Fibroblast of villous mesenchyme (primary cell): ENCODE measurements around the gene BSND. TPM values are rescaled to one million over a fixed set of nuclear protein-coding genes. Genes with fewer than 3 reads are reported as not detected.

ENCODE experiments used
- DNase-seq: peaks from one replicate; pipeline ENCODE4 v3.0.0-alpha.2; 2010; ENCODE audit warnings: low read depth
- H3K4me3 ChIP-seq: 2 replicates; pipeline ENCODE4 v1.5.1; 2011; ENCODE audit warnings: low read depth, mild to moderate bottlenecking, low read length
- total RNA-seq: library from RNA; depleted of rRNA; stranded (reverse); fragments of >200 nt; gene quantifications from 2 replicates; pipeline ENCODE4 v1.2.3, GENCODE V29; 2012
- TF ChIP-seq, protein P1 (sequence below): IDR thresholded peaks from 2 replicates; pipeline ENCODE4 v1.5.1; 2012; ENCODE audit warnings: low read depth, mild to moderate bottlenecking, low read length; ENCODE audit not compliant: insufficient read depth

BSND gene
- total RNA-seq, 1 donor = not detected

DNA sequence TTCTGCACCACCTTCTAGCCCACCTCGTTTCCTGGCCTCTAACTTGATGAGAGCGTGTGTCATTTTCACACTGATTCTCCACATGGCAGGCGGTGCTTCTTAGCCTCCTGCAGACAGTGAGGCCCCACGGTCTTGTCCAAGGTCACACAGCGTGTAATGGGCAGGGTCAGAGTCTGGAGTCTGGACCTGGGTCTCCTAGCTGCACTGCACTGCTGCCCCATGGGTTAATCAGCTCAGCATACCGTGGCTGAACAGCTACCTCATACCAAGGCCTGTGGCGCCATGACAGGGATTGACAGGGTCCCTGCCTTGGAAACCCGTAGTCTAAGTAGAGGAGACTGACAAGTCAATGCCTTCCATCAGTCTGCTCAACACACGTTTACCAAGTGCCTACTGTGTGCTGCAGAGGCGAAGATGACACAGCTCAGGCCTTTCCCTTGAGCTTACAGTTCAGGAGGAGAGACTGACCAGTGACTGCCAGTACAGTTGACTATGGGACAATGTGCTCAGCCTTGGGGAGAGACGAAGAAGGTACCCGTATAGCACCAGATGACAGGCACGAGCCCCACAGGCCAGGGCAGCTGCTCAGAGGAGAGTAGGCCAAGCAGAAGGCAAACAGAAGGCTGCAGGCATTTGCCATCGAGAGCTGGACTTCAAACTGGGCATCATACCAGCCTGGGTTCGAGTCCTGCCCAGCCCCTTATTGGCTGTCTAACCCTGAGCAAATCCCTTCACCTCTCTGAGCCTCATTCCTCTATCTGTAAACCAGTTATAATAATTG lies 46.1 kb downstream of the BSND start:
- no peak overlapping the region for H3K4me3 ChIP-seq
- DNase-seq = no peak
- TF ChIP-seq, protein P1, sequence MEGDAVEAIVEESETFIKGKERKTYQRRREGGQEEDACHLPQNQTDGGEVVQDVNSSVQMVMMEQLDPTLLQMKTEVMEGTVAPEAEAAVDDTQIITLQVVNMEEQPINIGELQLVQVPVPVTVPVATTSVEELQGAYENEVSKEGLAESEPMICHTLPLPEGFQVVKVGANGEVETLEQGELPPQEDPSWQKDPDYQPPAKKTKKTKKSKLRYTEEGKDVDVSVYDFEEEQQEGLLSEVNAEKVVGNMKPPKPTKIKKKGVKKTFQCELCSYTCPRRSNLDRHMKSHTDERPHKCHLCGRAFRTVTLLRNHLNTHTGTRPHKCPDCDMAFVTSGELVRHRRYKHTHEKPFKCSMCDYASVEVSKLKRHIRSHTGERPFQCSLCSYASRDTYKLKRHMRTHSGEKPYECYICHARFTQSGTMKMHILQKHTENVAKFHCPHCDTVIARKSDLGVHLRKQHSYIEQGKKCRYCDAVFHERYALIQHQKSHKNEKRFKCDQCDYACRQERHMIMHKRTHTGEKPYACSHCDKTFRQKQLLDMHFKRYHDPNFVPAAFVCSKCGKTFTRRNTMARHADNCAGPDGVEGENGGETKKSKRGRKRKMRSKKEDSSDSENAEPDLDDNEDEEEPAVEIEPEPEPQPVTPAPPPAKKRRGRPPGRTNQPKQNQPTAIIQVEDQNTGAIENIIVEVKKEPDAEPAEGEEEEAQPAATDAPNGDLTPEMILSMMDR = no peak

DNA sequence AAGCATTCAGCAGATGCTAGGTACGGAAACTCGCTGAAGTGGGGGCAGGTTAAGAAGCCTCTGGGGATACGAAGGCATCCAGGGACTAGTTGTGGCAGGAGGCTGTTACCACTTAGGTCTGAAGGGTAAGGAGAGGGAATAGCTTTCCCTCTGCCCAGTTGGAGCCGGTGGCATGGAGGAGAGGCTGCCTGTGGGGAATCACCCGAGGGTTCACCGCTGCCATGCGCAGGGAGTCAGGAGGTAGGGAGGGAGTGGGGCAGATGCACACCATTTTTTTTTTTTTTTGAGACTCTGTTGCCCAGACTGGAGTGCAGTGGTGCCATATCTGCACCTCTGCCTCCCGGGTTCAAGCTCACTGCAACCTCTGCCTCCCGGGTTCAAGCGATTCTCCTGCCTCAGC lies 46.7 kb downstream of the BSND start:
- TF ChIP-seq, protein P1 = no peak

DNA sequence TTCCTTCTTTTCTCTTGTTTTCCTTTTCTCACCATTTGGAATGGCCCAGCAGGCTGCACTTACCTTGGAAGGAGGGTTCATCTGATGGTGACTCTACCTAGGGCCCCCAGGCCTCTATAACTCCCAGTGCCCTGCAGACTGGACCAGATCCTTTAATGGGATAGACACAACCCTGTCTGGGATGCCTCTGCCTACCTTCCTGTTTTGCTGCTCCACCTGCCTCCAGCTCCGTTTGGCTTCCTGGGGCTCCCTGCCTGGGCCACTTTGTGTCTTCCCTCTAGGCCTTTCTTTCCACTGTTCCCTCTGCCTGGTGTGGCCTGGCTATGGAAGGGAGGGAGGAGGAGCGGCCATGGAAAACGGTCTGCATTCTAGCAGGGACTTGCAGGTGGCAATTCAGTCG lies 48.1 kb downstream of the BSND start:
- TF ChIP-seq, protein P1 = no peak
- no peak for DNase-seq
- no peak overlapping the region for H3K4me3 ChIP-seq

More for the DNA sequence above, 46.7 kb downstream of the BSND start:
- no peak for DNase-seq
- no peak overlapping the region for H3K4me3 ChIP-seq

- DNase-seq = no peak
- no peak overlapping the region for H3K4me3 ChIP-seq
- TF ChIP-seq, protein P1 = no peak
Measured at GRCh38 chr1:55047611-55048010, 48.9 kb downstream of the BSND start.

- H3K4me3 ChIP-seq = no peak overlapping the region
- DNase-seq = no peak
- TF ChIP-seq, protein P1 = no peak
Measured at GRCh38 chr1:55048453-55049270, 49.9 kb downstream of the BSND start.

- DNase-seq = no peak
- H3K4me3 ChIP-seq = no peak overlapping the region
- TF ChIP-seq, protein P1 = no peak
Measured at GRCh38 chr1:55049271-55049913, 50.7 kb downstream of the BSND start.
